HG02938 (cell line): ENCODE results near the gene EDC4.

Source experiments
- ATAC-seq: cut with Tn5 transposase; IDR thresholded peaks from one replicate; pipeline ENCODE4 v1.9.1; 2021; ENCODE audit warnings: mild to moderate bottlenecking, moderate library complexity; ENCODE audit not compliant: unreplicated experiment

EDC4 gene

DNA sequence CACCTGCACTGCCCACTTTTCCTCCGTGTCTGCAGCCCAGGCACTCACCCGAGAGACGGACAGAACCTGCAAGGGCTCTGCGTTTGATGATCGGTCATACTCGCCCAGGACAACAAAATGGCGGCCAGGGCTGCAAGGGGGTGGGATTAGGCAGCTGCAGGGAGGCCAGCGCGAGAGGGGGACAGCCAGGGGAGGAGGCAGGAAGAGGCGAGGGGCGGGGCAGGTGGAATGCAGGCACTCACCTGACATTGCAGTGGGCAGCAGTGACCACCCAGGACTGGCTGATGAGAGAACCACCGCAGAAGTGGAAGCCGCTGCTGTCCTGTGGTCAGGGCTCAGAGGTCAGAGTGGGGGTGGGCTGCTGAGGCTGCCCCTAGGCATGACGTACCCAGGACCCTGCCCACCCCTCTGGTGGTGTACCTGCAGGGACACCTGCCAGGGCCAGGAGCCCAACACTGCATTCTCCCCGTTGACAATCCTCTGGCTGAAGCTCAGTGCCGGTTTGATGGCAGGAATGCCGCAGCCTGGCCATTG is 57.9 kb downstream of the EDC4 start:
- no peak for ATAC-seq
